Adrenal gland (tissue), 12 donors: Measurements from ENCODE around the gene PSPC1. TPM values are rescaled to one million over a fixed set of nuclear protein-coding genes. Genes with fewer than 3 reads are reported as not detected.

ENCODE experiments used
- DNase-seq, 7 donors: peaks; one replicate each; pipeline ENCODE4 v3.0.0-alpha.2; 2019 to 2020
- H3K27ac ChIP-seq, 5 donors: fragments of 200-600 bp; sonication (generic) in 4 of 5; 1 replicate in 3 of 5; 2 replicates in 2 of 5; pipeline versions ENCODE4 v1.5.1 to v1.8.0; 2016 to 2020; ENCODE audit warnings: mild to moderate bottlenecking in 1 of 5
- H3K27me3 ChIP-seq: fragments of 200-600 bp; 2 replicates; pipeline ENCODE4 v1.8.0; 2021
- H3K36me3 ChIP-seq, 2 donors: fragments of 200-600 bp; replicated peaks in 1 of 2; 1 replicate in 1 of 2; 2 replicates in 1 of 2; pipeline versions ENCODE4 v1.5.1 to v1.8.0; 2018 to 2022
- H3K4me1 ChIP-seq, 2 donors: fragments of 200-600 bp; replicated peaks in 1 of 2; 1 replicate in 1 of 2; 2 replicates in 1 of 2; pipeline versions ENCODE4 v1.5.1 to v1.8.0; 2018 to 2021
- H3K4me3 ChIP-seq, 4 donors: fragments of 200-600 bp; sonication (generic) in 3 of 4; one replicate each; pipeline ENCODE4 v1.5.1; 2016 to 2018
- H3K9me3 ChIP-seq, 3 donors: fragments of 200-600 bp; sonication (generic) in 1 of 3; replicated peaks in 1 of 3; 1 replicate in 2 of 3; 2 replicates in 1 of 3; pipeline versions ENCODE4 v1.5.1 to v1.8.0; 2016 to 2021
- POLR2A ChIP-seq, 2 donors: fragments of 450-650 bp; IDR thresholded peaks; one replicate each; pipeline ENCODE4 v1.6.1; 2017; ENCODE audit warnings: antibody characterized with exemption in 2 of 2, mild to moderate bottlenecking in 2 of 2, moderate library complexity in 1 of 2
- WGBS, 4 donors: extraction: QIAGEN DNeasy Blood & Tissue Kit in 2 of 4; methylation state at CpG; one replicate each; pipeline versions ENCODE4 v1.1.5 to v1.1.7; 2013 to 2017; 5-methylcytosine and 5-hydroxymethylcytosine counted together
- intact Hi-C, 2 donors: fragments of 100-400 bp; cut with DNase I; formaldehyde crosslinking; loops; one replicate each; pipeline versions ENCODE4 v1.14.1 to v1.15.0; 2022 to 2023
- polyA plus RNA-seq, 3 donors: library from polyadenylated mRNA; stranded (reverse); fragments of 200-250 nt in 2 of 3; fragments of 350-450 nt in 1 of 3; fragmentation: Illumina TruSeq in 1 of 3; extraction: RNeasy Lipid Tissue Mini Kit (QIAGEN cat#74804) in 1 of 3; gene quantifications; one replicate each; pipeline ENCODE4 v1.2.3, GENCODE V29; 2013 to 2014
- total RNA-seq, 9 donors: library from RNA; depleted of rRNA in 4 of 9; stranded (reverse); fragments of >200 nt in 4 of 9; fragments of 120-200 nt in 1 of 9; fragmentation: NEBNext Ultra II Directional in 1 of 9; extraction: Animal tissue kit (Norgen Biotek cat#: 25700) in 1 of 9; gene quantifications; one replicate each; pipeline versions ENCODE4 v1.1.0 to v1.2.4, GENCODE V29; 2013 to 2023
- TF ChIP-seq, protein P1 (sequence below), 6 experiments: fragments of 450-650 bp in 4 of 6; fragments of 200-600 bp in 2 of 6; sonication (generic) in 1 of 6; IDR thresholded peaks; 1 replicate in 5 of 6; 2 replicates in 1 of 6; pipeline versions ENCODE4 v1.5.1 to v1.8.0; 2016 to 2021; ENCODE audit warnings: antibody characterized with exemption in 6 of 6, mild to moderate bottlenecking in 2 of 6, moderate library complexity in 1 of 6
- donor health status: healthy with polysubstance abuse.
- donor health status: Bipolar disorder and iron deficiency.
- donor health status: DM: yes; HTN: yes; CAD: no.
- donor health status: DM: no; HTN: no; CAD: no.
- donor health status: DM: no; HTN: no; CAD: no.
- donor health status: DM: yes; HTN: yes; CAD: no.

Gene PSPC1
- total and polyA plus RNA-seq, 12 donors: 36.9 to 79.5 (median 50.6) TPM

DNA sequence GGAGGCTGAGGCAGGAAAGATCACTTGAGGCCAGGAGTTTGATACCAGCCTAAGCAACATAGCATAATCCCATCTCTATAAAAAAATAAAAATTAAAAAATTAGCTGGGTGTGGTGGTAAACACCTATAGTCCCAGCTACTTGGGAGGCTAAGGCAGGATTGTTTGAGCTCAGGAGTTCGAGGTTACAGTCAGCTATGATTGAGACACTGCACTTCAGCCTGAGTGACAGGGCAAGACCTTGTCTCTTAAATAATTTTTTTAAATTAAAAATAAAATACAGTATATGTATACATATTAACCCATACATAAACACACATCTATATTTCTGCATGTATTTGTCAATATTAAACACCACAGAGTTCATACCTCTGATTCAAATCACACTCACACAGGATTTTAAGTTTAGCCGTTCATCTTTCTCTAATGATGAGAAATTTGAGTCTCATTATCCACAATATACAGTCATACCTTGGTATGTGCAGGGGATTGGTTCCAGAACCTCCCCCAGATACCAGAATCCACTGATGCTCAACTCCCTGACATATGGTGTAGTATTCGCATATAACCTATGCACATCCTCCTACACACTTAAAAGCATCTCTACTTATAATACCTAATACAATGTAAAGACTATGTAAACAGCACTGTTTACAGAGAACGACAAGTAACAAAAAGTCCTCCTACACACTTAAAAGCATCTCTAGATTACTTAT is 44.7 kb downstream of the PSPC1 start:
- peaks cover 0 to 22% of the 10 kb centered on the region in 2 donors for H3K36me3 ChIP-seq
- 89 to 95% (median 93%) methylated on average over 4 of the region's 4 CpGs for WGBS, 4 donors

GRCh38 chr13:19726611-19727010 is 56.1 kb downstream of the PSPC1 start:
- H3K36me3 ChIP-seq: peaks cover 0 to 22% of the 10 kb centered on the region in 2 donors
- peak in 1 of 7 donors; percentile 19 for DNase-seq
- peaks cover 0 to 16% of the 10 kb centered on the region in 2 donors for H3K4me1 ChIP-seq
- intact Hi-C loops: no loop called here
- no peaks in the 10 kb centered on the region for H3K27me3 ChIP-seq
- H3K27ac ChIP-seq: no peak overlapping the region
- TF ChIP-seq, protein P1, sequence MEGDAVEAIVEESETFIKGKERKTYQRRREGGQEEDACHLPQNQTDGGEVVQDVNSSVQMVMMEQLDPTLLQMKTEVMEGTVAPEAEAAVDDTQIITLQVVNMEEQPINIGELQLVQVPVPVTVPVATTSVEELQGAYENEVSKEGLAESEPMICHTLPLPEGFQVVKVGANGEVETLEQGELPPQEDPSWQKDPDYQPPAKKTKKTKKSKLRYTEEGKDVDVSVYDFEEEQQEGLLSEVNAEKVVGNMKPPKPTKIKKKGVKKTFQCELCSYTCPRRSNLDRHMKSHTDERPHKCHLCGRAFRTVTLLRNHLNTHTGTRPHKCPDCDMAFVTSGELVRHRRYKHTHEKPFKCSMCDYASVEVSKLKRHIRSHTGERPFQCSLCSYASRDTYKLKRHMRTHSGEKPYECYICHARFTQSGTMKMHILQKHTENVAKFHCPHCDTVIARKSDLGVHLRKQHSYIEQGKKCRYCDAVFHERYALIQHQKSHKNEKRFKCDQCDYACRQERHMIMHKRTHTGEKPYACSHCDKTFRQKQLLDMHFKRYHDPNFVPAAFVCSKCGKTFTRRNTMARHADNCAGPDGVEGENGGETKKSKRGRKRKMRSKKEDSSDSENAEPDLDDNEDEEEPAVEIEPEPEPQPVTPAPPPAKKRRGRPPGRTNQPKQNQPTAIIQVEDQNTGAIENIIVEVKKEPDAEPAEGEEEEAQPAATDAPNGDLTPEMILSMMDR (IDR thresholded peaks at IDR 0.05): no peak
- no peak for TF ChIP-seq POLR2A (IDR thresholded peaks at IDR 0.05)
- no peaks in the 10 kb centered on the region for H3K9me3 ChIP-seq
- no peak overlapping the region for H3K4me3 ChIP-seq
- WGBS, 4 donors: 32 to 57% (median 45%) methylated on average over 1 of the region's 1 CpG

More for the DNA sequence above, 44.7 kb downstream of the PSPC1 start:
- Histone ChIP-seq H3K9me3 (no peaks in the 10 kb centered on the region), H3K27me3 (no peaks in the 10 kb centered on the region), H3K27ac (no peak overlapping the region), H3K4me3 (no peak overlapping the region), H3K4me1 (peaks cover 0 to 2% of the 10 kb centered on the region in 2 donors)
- no peak for TF ChIP-seq POLR2A (IDR thresholded peaks at IDR 0.05)
- TF ChIP-seq, protein P1 (IDR thresholded peaks at IDR 0.05): no peak
- DNase-seq: no peak
- intact Hi-C loops: no loop called here

DNA sequence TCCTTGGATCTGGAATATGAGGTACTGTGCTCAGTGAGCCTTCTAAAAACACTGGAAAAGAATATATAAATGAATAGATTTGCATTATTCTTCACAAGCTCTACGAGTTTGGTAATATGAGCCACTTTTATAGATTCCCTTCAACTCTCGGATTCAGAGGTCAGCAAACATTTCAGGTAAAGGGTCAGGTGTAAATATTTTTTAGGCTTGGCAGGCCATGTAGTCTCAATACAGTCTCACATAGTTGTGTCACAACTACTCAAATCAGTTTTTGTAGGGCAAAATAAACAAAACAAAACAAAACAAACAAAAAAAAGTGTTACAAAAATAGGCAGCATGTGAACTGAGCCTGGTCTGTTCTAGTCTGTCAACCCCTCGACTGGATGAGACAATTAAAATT is 57.4 kb downstream of the PSPC1 start:
- no peak for TF ChIP-seq POLR2A (IDR thresholded peaks at IDR 0.05)
- TF ChIP-seq, protein P1 (IDR thresholded peaks at IDR 0.05): no peak
- Histone ChIP-seq H3K36me3 (peaks cover 0 to 22% of the 10 kb centered on the region in 2 donors), H3K9me3 (no peaks in the 10 kb centered on the region), H3K4me3 (no peak overlapping the region), H3K27ac (no peak overlapping the region), H3K27me3 (no peaks in the 10 kb centered on the region), H3K4me1 (peaks cover 0 to 16% of the 10 kb centered on the region in 2 donors)
- DNase-seq: no peak
- intact Hi-C loops: no loop called here
- 78 to 96% (median 85%) methylated on average over 3 of the region's 3 CpGs for WGBS, 4 donors

DNA sequence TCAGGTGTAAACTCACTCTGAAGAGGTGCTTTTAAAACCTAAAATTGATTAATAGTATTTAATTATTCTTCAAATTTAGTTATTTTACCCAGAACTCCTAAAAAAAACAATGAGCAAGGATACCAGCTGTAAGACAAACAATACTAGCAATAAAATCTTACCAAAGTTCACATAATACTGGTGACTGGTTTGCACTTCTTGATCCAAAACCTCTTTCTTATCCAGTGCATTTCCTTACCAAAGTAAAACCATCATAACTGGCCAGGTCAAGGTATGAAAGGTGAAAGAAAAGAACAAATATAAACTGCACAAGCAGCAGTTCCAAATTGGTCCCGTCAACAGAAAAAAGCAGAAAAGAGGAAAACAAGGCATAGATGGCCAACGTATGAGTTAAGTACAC is 62.7 kb downstream of the PSPC1 start:
- Histone ChIP-seq H3K9me3 (no peaks in the 10 kb centered on the region), H3K27ac (no peak overlapping the region), H3K36me3 (no peaks in the 10 kb centered on the region), H3K4me3 (no peak overlapping the region), H3K27me3 (no peaks in the 10 kb centered on the region), H3K4me1 (no peaks in the 10 kb centered on the region)
- DNase-seq: no peak
- TF ChIP-seq, protein P1 (IDR thresholded peaks at IDR 0.05): no peak
- no peak for TF ChIP-seq POLR2A (IDR thresholded peaks at IDR 0.05)
- intact Hi-C loops: no loop called here
- WGBS, 4 donors: 73 to 88% (median 86%) methylated on average over 2 of the region's 2 CpGs
